Activated T-helper 2 cell treated with anti-CD3 and anti-CD28 coated beads, Interferon-gamma antibody, Interleukin-2, Interleukin-4, amounts not matched to agents 10 μg/mL and 5 μg/mL and 100 μg/mL, durations not matched to agents 14 hours and 24 hours and 36 hours (primary cell): ENCODE measurements around the gene PRTN3. TPM values are rescaled to one million over a fixed set of nuclear protein-coding genes. Genes with fewer than 3 reads are reported as not detected.

Experiments used
- DNase-seq: peaks from one replicate; pipeline ENCODE4 v3.0.0; 2021; ENCODE audit warnings: low spot score
- H3K27ac Mint-ChIP-seq: one replicate; pipeline ENCODE4 v1.8.0; 2021; ENCODE audit warnings: mixed read lengths
- H3K27me3 Mint-ChIP-seq: one replicate; pipeline ENCODE4 v1.8.0; 2021; ENCODE audit warnings: low read depth, mixed read lengths
- H3K36me3 Mint-ChIP-seq: one replicate; pipeline ENCODE4 v1.8.0; 2021; ENCODE audit warnings: low read depth, mixed read lengths
- H3K4me1 Mint-ChIP-seq: one replicate; pipeline ENCODE4 v1.8.0; 2021; ENCODE audit warnings: low read depth, mixed read lengths
- H3K4me3 Mint-ChIP-seq: one replicate; pipeline ENCODE4 v1.8.0; 2021; ENCODE audit warnings: low read depth, mild to moderate bottlenecking, moderate library complexity, mixed read lengths
- H3K9me3 Mint-ChIP-seq: one replicate; pipeline ENCODE4 v1.8.0; 2021; ENCODE audit warnings: mixed read lengths
- intact Hi-C: fragments of 100-400 bp; cut with micrococcal nuclease; formaldehyde crosslinking; loops from one replicate; pipeline ENCODE4 v1.15.1; 2023
- total RNA-seq: library from RNA; stranded (reverse); gene quantifications from 2 replicates; pipeline ENCODE4 v1.2.3, GENCODE V29; 2022

Gene PRTN3
- total RNA-seq, 1 donor from 2014 or later = not detected

DNA sequence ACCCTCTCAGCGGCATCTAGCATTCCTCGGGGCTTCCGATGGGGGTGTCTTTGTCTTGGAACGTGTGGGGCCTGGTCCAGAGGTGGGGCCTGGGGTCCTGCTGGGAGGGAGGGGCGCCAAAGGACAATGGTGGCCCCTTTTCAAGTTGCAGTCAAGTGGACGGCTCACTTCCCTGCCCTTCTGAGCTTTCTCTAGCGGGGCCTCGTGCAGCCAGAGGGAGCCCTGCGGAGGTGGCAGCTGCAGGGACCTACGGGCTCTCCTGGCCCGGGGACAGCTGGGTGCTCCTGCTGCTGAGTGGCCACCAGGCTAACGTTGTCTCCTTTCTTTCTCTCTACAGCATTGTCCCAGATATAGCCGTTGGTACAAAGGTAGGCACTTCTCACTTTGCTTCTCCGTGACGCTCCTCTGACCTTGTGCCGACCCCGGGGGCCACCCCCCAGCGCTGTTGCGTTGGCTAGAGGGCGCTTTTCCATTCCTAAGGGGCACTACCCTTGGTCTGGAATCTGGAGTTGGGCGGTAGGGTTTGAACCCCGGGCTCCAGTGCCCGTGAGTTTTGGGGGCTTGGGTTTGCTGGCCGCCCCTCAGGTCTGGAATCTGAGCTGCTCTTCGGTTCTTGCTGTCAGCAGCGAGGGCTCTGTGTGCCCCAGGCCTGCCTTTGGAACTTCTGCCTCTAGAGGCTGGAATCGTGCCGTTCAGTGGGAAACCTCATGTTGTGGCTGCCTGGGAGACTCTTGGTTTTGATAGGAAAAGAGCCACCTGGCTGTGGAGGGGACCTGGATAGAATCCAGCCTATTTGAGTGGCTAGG lies 41.5 kb upstream of the PRTN3 start:
- peaks cover 57% of the 10 kb centered on the region for H3K36me3 Mint-ChIP-seq
- H3K4me1 Mint-ChIP-seq = peaks cover 20% of the 10 kb centered on the region

DNA sequence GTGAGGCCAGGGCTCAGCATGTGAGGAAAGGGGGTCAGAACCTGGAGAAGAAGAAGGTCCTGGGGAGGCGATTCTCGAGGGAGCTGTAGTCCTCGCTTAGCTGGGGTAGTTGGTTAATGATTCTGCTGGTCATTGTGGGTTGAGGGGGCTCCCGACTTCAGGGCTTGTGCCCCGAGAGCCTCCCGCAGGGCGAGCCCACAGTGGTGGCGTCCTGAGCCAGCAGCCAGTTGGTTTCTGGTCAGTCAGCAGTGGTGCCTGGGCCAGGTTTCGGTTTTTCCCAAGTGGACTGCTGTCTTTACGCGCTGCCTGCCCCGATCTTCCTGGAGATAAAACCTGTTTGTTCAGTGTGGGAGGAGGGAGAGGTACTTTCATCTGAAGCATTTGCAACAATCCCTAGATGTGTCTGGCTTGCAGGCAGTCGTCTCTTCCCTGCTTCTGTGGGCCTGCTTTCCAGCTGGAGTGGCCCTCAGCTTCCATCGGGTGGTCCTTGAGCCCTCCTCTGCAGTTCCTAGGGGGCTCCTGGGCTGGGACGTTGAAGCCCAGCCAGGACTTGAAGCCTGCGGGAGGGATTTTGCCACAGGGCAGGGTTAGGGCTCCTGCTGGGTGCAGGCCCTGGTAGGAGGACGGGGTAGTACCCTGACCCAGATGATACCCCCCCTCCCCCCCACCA lies 40.3 kb upstream of the PRTN3 start:
- intact Hi-C loops = no loop called here
- Mint-ChIP-seq H3K4me1 (peaks cover 20% of the 10 kb centered on the region), H3K36me3 (peaks cover 63% of the 10 kb centered on the region), H3K4me3 (peak overlapping the region; percentile 86), H3K9me3 (no peaks in the 10 kb centered on the region), H3K27me3 (no peaks in the 10 kb centered on the region), H3K27ac (peak overlapping the region; percentile 51)
- DNase-seq = no peak

More for the DNA sequence above, 41.5 kb upstream of the PRTN3 start:
- intact Hi-C loops = loop anchor here (5.0 kb wide), 1 partner anchor 118 kb away; the partner anchor contains the start of gene KISS1R
- H3K27me3 Mint-ChIP-seq = no peaks in the 10 kb centered on the region
- H3K9me3 Mint-ChIP-seq = no peaks in the 10 kb centered on the region
- no peak for DNase-seq
- peak overlapping the region; percentile 76 for H3K27ac Mint-ChIP-seq
- peak overlapping the region; percentile 86 for H3K4me3 Mint-ChIP-seq

DNA sequence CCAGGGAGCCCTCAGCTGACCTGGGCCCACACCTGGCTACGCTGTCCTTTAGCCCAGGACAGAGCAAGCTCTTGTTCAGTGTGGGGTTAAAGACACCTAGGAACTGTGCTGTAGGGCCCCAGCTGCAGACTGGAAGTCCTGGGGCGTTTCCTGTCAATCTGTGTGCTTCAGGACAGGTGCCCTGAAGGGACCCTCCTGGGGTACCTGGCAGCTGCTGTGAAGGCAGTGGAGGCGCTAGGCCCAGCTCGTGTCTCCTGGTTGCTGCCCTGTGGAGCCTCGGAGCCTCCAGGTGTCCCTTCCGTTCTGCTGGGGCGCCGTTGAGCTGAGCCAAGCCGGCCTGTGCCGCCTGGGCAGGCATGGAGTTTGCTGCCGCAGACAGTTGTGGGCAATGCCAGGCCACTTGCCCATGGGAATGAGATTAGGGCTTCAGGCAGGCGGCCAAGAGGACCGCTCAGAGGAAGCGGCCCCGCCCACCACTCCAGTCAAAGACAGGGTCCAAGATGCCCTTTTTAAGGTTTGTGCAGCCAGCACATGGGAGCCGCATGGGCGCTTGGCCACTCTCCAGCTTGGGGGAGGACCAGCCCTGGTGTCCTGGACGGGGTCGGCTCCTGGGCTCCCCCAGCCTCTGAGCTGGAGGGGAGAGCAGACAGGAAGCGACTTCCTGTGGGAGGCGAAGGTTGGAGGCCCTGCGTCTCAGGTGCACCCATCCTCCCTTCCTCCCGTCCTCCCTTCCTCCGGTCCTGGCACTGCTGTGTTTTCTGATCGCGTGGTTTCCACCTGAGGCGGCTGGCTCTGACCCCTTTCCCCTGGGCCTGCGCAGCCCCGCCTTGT lies 39.6 kb upstream of the PRTN3 start:
- H3K27ac Mint-ChIP-seq = no peak overlapping the region
- intact Hi-C loops = no loop called here
- no peaks in the 10 kb centered on the region for H3K9me3 Mint-ChIP-seq
- H3K4me3 Mint-ChIP-seq = peak overlapping the region; percentile 60
- no peaks in the 10 kb centered on the region for H3K27me3 Mint-ChIP-seq
- H3K4me1 Mint-ChIP-seq = peaks cover 20% of the 10 kb centered on the region
- H3K36me3 Mint-ChIP-seq = peaks cover 66% of the 10 kb centered on the region
- DNase-seq = no peak

DNA sequence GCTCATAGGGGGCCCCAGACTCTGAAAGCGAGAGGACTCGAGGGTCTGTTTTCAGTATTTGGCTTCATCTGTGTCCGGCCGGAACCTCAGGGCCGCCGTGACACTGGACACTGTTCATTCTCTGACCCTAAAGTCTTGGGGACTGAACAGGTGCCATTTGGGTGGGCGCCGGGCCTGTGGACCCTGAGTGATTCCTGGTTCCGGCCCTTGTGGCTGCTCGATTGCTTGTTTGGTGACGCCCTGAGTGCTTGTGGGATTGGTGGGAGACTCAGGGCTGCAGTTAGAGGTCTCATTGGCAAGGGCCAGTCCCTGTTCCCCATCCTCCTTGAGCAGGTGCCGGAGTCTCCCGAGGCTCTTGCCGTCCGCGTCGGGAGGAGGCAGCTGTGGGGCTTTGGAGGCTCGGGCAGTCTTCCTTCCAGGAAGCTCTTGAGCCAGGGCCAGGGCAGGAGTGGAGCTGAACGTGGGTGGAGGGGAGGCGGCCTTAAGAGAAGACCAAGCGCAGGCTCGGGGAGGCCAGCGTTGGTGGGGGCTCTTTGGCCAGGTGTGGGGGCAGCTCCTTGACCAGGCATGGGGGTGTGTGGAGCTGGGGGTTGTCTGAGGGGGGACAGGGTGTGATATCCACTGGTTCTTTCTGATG lies 38.8 kb upstream of the PRTN3 start:
- Mint-ChIP-seq H3K27me3 (no peaks in the 10 kb centered on the region), H3K4me1 (peaks cover 18% of the 10 kb centered on the region), H3K36me3 (peaks cover 71% of the 10 kb centered on the region), H3K9me3 (no peaks in the 10 kb centered on the region), H3K4me3 (peak overlapping the region; percentile 45), H3K27ac (no peak overlapping the region)
- DNase-seq = no peak
- intact Hi-C loops = no loop called here

DNA sequence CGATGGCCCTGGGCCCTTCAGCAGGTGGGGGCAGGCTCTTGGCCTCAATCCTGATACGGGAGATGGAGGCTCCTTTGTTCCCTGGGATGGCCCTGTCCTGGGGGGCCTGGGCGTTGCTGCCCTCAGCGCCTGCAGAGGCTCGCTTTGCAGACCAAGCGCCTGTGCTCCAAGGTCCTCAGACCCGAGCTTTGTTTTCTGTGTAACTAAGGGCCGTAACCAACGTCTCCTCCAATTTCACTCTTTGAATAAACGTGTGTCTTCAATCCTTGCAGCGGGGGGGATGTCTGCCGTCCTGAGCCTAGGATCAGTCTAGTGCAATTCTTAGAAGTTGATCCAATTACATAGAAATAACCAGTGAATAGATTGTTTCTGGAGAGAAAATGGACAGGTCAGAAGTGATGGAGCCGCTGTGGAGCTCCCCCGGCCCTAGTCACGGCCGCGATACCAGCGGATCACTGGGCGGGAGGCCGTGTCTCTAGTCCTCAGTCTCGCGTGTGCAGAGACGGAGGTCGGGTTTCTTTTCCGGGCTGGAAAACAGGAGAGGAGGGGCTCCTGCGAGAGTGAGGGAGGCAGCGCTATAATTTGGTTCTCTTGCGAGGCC lies 38.2 kb upstream of the PRTN3 start:
- no peak overlapping the region for H3K27ac Mint-ChIP-seq
- no peak for DNase-seq
- no peak overlapping the region for H3K4me3 Mint-ChIP-seq
- H3K9me3 Mint-ChIP-seq = no peaks in the 10 kb centered on the region
- intact Hi-C loops = no loop called here
- H3K27me3 Mint-ChIP-seq = no peaks in the 10 kb centered on the region
- H3K4me1 Mint-ChIP-seq = peaks cover 18% of the 10 kb centered on the region
- peaks cover 78% of the 10 kb centered on the region for H3K36me3 Mint-ChIP-seq

DNA sequence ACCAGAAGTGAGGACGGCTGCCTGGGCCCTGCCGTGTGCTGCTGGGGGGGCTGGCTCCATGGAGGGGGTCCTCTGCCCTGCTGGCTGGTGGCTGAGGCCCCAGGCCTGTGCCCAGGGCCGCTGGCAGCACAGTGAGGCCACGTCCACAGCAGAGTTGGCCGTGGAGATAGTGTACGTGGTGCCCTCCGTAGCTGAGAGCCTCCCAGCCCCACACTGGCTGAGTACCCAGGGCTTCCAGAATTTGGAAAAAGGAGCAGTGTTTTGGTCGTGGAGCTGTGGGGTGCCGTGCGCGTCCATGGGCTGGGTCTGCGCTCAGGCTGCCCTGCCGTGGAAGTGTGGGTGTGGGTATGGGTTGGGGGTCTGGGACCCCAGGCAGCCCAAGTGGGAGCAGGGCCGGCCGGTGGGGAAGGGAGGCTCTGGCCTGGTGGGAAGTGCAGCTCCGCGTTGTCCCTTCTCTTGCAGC lies 37.7 kb upstream of the PRTN3 start:
- Mint-ChIP-seq H3K27me3 (no peaks in the 10 kb centered on the region), H3K9me3 (no peaks in the 10 kb centered on the region), H3K4me1 (peaks cover 20% of the 10 kb centered on the region), H3K27ac (no peak overlapping the region), H3K36me3 (peaks cover 83% of the 10 kb centered on the region), H3K4me3 (no peak overlapping the region)
- intact Hi-C loops = no loop called here
- no peak for DNase-seq

DNA sequence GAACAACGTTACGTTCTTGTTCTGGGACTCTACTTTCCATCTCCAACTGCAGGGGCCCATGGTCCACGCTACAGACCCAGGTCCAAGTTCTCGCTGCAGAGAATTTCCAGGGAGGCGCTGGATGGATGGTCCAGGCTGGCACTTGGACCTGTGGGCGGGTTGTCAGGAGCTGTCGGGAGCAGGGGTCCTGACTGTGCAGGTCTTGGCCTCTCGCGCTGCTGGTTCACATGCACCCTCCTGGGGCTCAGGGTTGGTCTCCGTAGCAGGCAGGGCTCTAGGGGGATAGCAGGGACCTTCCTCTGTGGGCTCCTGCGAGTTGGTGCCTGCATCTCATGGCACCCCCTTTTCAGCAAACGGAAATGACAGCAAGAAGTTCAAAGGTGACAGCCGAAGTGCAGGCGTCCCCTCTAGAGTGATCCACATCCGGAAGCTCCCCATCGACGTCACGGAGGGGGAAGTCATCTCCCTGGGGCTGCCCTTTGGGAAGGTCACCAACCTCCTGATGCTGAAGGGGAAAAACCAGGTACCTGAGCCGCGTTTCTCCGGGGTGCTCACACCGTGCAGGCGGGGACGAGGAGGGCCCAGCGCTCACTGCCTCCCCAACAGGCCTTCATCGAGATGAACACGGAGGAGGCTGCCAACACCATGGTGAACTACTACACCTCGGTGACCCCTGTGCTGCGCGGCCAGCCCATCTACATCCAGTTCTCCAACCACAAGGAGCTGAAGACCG lies 36.9 kb upstream of the PRTN3 start:
- no peak overlapping the region for H3K4me3 Mint-ChIP-seq
- H3K9me3 Mint-ChIP-seq = no peaks in the 10 kb centered on the region
- DNase-seq = no peak
- H3K36me3 Mint-ChIP-seq = peaks cover 77% of the 10 kb centered on the region
- H3K4me1 Mint-ChIP-seq = peaks cover 20% of the 10 kb centered on the region
- intact Hi-C loops = no loop called here
- no peaks in the 10 kb centered on the region for H3K27me3 Mint-ChIP-seq
- no peak overlapping the region for H3K27ac Mint-ChIP-seq

DNA sequence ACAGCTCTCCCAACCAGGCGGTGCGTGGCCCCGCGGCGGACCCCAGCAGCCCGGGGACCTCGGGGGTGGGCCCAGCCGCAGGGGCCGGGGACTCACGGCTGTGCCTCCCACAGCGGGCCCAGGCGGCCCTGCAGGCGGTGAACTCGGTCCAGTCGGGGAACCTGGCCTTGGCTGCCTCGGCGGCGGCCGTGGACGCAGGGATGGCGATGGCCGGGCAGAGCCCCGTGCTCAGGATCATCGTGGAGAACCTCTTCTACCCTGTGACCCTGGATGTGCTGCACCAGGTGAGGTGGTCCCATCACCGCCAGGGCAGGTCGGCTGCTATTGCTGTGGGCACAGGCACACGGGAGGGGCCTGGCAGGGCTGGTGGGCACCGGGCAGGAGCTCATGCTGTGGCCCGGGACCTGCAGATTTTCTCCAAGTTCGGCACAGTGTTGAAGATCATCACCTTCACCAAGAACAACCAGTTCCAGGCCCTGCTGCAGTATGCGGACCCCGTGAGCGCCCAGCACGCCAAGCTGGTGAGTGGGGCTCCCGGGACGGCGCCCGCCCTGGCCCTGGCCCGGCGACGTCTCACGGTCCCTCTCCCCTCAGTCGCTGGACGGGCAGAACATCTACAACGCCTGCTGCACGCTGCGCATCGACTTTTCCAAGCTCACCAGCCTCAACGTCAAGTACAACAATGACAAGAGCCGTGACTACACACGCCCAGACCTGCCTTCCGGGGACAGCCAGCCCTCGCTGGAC lies 36.2 kb upstream of the PRTN3 start:
- Mint-ChIP-seq H3K27ac (no peak overlapping the region), H3K36me3 (peaks cover 73% of the 10 kb centered on the region), H3K4me1 (peaks cover 15% of the 10 kb centered on the region), H3K4me3 (no peak overlapping the region), H3K27me3 (no peaks in the 10 kb centered on the region), H3K9me3 (no peaks in the 10 kb centered on the region)
- intact Hi-C loops = no loop called here
- DNase-seq = no peak

DNA sequence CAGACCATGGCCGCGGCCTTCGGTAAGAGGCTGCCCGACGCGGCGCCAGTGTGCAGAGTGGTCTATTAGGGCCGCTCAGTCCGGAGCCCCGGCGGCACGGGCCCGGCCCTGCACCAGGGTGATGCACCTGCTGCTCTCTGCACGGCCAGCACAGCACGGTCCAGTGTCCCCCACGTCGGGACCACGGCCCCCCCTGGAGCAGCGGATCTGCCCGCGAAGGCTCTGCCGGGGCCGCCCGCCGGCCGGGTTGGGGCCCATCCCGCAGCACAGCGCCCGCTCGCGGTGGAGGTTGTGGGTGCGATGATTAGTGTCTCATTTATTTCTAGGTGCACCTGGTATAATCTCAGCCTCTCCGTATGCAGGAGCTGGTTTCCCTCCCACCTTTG lies 35.6 kb upstream of the PRTN3 start:
- Mint-ChIP-seq H3K4me3 (no peak overlapping the region), H3K27ac (no peak overlapping the region), H3K4me1 (peaks cover 9% of the 10 kb centered on the region), H3K36me3 (peaks cover 73% of the 10 kb centered on the region), H3K9me3 (no peaks in the 10 kb centered on the region), H3K27me3 (no peaks in the 10 kb centered on the region)
- no peak for DNase-seq
- intact Hi-C loops = no loop called here

DNA sequence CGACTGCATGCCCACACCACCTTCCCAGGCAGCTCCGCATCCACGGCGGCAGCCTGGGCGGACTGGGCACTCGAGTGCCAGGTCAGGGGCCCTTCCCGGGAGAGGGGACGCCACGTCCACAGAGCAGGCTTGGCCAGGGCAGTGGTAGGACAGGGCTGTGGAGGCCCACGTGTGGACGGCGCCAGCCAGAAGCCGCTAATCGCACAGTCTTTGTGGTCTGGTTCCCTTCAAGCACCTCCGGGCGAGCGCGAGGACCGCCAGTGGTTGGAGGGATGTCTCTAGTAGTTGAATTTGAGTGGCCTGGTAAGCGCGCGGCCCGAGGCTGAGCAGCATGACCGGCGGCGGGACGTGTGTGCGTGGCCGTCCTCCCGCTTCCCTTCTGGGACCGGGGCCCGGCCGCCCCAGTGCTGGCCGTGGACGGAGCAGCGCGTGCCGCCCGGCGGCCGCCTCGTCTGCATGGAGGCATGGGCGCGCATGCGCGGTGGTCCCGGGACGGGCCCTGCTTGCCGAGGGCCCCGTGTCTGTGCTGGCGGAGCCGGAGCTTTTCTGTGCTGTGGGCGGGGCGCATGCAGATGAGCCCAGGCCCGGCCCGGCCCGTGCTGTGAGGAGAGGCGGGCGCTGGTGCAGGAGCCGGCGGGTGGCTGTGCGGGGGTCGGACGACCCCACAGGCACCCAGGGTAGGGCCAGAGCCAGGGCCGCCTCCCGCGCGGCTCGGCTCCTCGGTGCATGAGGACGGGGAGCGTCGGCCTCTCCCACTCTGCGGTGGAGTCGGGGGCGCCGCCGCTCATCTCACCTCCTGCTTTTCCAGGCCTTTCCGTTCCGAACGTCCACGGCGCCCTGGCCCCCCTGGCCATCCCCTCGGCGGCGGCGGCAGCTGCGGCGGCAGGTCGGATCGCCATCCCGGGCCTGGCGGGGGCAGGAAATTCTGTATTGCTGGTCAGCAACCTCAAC lies 34.9 kb upstream of the PRTN3 start:
- no peaks in the 10 kb centered on the region for H3K27me3 Mint-ChIP-seq
- H3K4me1 Mint-ChIP-seq = peaks cover 3% of the 10 kb centered on the region
- no peak overlapping the region for H3K27ac Mint-ChIP-seq
- no peak overlapping the region for H3K4me3 Mint-ChIP-seq
- no peaks in the 10 kb centered on the region for H3K9me3 Mint-ChIP-seq
- intact Hi-C loops = no loop called here
- no peak for DNase-seq
- H3K36me3 Mint-ChIP-seq = peaks cover 73% of the 10 kb centered on the region
